GM19455 (cell line): ENCODE data around the gene RHOH.

Source experiments
- ATAC-seq: cut with Tn5 transposase; IDR thresholded peaks from one replicate; pipeline ENCODE4 v1.9.1; 2021; ENCODE audit not compliant: unreplicated experiment

Gene RHOH

GRCh38 chr4:40187386-40187906 lies 9.4 kb upstream of the RHOH start:
- no peak for ATAC-seq

GRCh38 chr4:40190019-40190418 lies 6.8 kb upstream of the RHOH start:
- no peak for ATAC-seq

GRCh38 chr4:40190465-40190864 lies 6.4 kb upstream of the RHOH start:
- ATAC-seq: no peak

- ATAC-seq: no peak
These were observed 5.7 kb upstream of the RHOH start for GRCh38 chr4:40190880-40191815.

GRCh38 chr4:40192114-40193015 lies 4.5 kb upstream of the RHOH start:
- peak; percentile 43 for ATAC-seq

- ATAC-seq: peak; percentile 40
These were observed 3.7 kb upstream of the RHOH start for GRCh38 chr4:40193016-40193571.

GRCh38 chr4:40193578-40193977 lies 3.3 kb upstream of the RHOH start:
- no peak for ATAC-seq

- ATAC-seq: no peak
These were observed 2.1 kb upstream of the RHOH start for GRCh38 chr4:40194602-40195161.

GRCh38 chr4:40195182-40196177 lies 1.4 kb upstream of the RHOH start:
- ATAC-seq: no peak

GRCh38 chr4:40196272-40196671 lies 559 bp upstream of the RHOH start:
- no peak for ATAC-seq

- ATAC-seq: no peak
These were observed 1.3 kb downstream of the RHOH start for GRCh38 chr4:40197879-40198689.

GRCh38 chr4:40199179-40199670 lies 2.4 kb downstream of the RHOH start:
- no peak for ATAC-seq

- ATAC-seq: peak; percentile 54
These were observed 3.4 kb downstream of the RHOH start for GRCh38 chr4:40199999-40200874.

GRCh38 chr4:40200875-40201801 lies 4.3 kb downstream of the RHOH start:
- ATAC-seq: no peak

GRCh38 chr4:40201898-40202297 lies 5.1 kb downstream of the RHOH start:
- no peak for ATAC-seq

GRCh38 chr4:40202474-40202873 lies 5.6 kb downstream of the RHOH start:
- no peak for ATAC-seq
